Hippocampal formation (tissue), 2 donors: ENCODE results near the gene LHX1.

ENCODE experiments used
- DNase-seq, 2 donors: peaks; one replicate each; lab custom pipeline; 2025; lab: John Stamatoyannopoulos, UW

Gene LHX1

DNA sequence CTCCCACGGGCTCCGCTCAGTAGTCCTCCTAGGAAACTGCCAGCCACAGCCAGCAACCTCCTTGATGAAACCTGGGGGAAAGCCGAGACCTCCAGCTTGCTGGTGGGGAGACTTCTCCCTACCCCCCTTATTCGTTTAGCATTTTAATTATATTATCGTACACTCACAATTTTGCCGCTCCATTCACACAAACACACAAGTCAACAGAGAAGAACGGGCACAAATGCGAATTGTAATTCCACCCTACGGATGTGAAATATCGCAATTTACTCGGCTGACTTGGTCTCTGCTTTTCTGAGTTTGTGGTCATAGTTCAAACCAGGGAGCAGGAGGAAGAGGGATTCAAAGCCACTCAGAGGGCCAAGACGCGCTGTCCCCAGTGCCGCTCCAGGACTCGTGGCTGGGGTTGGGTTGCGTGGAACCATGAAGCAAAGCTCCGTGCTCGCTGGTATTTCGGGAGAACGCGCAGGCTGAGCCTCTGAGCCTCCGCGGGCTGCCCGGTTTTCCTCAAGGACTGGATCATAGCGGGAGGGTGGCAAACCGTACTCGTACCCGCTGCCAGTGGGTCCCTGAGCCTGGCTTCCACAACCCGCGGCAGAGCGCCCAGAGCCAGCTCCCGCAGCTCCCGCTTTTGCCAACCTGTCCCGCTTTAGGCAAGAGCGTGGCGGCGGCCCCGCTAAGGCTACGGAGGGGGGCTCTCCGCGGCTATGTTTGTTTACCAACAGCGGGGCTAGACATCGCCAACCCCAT is 2.0 kb downstream of the LHX1 start:
- no peak for DNase-seq

DNA sequence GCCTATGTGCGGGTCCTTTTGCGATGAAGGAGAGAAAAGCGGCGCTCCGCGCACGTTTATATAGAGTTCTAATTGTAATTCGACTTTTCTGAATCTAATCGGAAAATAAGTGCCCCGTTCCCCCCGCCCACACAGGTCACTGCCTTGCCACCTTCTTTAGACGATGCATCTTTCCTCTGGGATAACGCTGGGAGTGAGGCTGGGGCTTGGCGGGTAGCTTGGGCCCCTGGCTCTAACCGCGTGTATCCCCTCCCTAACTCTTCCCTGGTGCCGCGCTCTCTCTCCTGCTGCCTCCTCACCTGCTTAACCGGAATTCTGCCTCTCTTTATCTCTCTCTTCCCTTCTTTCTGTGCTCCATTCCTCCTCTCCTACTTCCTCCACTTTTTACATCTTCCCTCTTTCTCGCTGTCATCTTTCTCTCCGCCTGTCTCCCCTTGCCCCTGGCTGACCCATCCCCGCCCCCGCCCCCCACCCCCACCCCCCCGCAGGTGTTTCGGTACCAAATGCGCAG is 2.6 kb downstream of the LHX1 start:
- DNase-seq, result no peak

DNA sequence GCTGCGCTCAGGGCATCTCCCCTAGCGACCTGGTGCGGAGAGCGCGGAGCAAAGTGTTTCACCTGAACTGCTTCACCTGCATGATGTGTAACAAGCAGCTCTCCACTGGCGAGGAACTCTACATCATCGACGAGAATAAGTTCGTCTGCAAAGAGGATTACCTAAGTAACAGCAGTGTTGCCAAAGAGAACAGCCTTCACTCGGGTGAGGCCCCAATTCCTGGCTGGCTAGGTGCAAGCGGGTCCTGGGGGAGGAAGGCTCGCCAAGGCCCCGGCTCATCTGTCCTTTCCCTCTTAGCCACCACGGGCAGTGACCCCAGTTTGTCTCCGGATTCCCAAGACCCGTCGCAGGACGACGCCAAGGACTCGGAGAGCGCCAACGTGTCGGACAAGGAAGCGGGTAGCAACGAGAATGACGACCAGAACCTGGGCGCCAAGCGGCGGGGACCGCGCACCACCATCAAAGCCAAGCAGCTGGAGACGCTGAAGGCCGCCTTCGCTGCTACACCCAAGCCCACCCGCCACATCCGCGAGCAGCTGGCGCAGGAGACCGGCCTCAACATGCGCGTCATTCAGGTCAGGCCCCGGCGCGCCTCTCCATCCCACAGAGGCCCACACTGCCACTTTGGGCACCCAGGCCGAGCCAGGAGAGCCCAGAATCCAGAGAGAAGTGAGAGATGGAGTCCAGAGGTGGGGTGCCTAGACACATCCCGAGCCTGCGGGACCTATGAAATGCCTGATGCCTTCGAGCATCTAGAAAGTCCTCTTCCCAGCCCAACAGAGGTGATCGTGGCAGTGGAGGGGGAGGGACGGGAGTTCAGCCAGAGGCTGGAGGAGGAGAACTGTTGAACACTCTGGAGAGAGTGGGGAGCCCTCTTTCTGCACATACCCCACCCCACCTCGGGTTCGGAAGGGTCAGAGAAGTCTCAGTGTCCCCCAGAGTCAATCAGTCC is 3.3 kb downstream of the LHX1 start:
- DNase-seq, result no peak

DNA sequence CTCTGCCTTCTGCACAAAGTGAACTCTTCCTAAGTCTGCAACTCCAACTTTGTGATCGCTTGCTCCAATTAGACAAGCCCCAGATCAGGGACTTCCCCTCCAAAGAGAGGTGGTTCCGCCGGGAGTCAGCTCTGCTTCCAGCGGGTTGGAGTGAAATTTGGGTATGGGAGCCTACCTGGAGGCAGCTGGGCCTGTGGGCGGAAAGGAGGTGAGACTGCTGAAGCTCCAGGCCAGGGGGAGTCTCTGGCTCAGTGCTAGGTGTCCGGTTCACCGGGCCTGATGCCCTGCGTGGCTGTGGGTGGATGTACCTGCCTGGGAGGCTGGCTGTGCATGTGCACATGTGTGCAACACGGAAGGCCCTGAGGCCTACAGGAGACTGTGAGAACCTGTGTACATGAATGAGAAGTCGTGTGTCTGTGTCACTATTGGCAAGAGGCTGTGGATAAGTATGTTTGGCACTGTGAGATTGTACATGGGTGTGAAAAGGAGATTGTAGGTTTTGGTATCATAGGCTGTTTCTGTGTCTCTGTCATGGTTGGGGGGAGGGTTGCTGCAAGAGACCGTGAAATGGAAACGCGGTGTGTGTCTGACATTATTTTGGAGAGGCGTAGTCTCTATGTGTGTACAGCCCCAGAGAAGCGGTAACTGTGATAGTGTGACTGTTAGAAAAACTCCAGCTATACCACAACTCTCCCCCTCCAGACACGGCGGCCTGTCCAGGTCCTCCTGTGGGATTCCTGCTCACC is 4.2 kb downstream of the LHX1 start:
- no peak for DNase-seq

DNA sequence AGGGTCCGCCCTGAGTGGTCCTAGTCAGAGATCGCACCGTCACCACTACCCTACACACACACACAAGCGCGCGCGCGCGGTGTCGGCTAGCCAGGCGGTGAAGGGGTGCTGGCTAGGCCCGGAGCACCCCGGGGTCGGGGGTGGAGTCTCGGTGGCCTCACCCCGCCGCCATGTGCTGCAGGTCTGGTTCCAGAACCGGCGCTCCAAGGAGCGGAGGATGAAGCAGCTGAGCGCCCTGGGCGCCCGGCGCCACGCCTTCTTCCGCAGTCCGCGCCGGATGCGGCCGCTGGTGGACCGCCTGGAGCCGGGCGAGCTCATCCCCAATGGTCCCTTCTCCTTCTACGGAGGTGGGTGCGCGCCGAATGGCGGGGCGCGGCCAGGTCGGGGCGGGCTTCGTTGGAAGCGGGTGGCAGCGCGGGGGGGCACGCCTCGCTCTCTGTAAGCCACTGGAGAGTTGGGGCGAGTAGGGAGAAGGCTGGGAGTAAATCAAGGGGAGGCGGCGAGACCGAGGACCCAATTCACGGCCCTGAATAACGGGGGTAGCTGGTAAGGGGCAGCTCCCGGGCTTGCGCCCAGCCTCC is 4.8 kb downstream of the LHX1 start:
- DNase-seq, result no peak

DNA sequence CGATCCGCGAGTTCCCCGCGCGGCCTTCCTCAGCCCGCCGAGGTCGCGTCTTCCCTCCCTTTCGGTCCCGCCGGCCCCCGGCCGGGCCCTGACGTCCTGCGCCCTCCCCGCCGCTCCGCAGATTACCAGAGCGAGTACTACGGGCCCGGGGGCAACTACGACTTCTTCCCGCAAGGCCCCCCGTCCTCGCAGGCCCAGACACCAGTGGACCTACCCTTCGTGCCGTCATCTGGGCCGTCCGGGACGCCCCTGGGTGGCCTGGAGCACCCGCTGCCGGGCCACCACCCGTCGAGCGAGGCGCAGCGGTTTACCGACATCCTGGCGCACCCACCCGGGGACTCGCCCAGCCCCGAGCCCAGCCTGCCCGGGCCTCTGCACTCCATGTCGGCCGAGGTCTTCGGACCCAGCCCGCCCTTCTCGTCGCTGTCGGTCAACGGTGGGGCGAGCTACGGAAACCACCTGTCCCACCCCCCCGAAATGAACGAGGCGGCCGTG is 5.4 kb downstream of the LHX1 start:
- DNase-seq, result no peak

DNA sequence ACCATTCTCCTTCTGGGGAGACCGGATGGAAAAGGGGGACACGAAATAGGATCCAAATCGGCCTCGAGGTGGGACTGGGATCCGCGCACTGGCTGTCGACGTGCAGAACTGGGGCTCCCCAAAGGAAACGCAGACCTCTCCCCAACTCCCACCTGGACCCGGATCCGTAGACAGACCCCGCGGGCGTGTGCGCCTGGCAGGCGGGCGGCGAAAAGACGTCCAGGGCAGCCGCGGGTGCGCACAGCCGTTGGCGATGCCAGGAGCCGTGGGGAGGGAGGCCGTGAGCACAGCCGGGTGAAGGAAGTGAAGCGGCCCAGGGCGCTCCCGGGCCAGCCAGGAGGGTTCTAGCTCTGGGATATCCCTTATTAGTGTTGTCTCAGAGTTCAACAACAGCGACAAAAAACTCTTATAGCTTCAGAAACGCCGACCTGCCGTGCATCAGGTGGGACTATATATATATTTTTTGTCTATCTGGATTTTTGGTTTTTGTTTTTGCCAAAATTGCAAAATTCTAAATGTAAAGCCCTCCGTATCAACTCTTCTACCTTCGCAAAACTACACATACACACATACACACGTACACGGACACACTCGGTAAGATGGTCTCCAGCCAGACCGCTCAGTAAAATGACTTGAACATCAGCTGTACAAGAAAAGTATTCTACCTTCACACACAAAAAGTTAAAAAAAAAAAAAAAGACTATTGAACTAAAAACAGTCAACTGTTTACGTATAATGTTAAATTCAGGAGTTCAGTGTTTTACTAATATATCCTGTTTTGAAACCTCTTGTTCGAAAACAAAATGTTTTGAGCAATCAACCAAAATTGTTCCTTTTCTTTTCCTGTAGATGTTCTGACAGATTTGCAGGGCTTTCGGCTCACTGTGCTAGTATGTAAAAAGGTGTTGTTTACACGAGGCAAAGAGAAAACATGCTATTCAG is 6.2 kb downstream of the LHX1 start:
- no peak for DNase-seq

DNA sequence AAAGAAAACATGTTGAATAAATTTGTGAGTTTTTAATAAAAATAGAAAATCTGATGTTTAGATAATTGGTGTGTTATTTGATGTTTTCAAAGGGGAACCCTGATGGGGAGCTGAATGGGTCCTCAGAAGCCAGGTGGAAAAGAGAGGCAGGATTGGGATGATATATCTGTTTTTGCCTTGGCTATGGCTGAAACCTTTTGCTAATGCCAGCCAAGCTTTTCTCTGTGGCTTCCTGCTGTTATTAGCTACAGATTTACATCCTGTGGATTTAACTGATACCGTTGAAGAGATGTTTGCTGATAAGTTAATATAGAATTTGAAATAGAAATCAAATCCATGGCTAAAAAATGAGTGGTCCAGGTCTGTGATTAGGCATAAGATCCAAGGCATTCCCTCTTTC is 7.3 kb downstream of the LHX1 start:
- DNase-seq, result no peak

DNA sequence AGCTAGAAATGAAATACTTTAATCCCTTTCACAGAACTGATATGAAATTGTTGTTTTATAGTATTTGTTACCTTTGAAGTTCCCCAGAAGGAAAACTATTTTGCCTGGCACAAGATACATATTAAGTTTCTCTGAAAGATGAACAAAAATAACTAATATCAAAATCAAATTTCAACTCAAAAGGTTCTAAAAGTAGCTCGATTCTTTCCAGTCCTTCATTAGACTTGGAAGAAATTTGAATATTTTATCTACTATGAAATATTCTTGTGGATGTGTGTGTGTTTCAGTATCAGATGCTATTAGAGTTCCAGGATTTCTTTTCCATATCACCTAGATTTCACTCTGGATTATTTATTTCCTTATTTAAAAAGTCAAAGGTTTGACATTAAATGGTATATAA is 7.9 kb downstream of the LHX1 start:
- DNase-seq, result no peak

DNA sequence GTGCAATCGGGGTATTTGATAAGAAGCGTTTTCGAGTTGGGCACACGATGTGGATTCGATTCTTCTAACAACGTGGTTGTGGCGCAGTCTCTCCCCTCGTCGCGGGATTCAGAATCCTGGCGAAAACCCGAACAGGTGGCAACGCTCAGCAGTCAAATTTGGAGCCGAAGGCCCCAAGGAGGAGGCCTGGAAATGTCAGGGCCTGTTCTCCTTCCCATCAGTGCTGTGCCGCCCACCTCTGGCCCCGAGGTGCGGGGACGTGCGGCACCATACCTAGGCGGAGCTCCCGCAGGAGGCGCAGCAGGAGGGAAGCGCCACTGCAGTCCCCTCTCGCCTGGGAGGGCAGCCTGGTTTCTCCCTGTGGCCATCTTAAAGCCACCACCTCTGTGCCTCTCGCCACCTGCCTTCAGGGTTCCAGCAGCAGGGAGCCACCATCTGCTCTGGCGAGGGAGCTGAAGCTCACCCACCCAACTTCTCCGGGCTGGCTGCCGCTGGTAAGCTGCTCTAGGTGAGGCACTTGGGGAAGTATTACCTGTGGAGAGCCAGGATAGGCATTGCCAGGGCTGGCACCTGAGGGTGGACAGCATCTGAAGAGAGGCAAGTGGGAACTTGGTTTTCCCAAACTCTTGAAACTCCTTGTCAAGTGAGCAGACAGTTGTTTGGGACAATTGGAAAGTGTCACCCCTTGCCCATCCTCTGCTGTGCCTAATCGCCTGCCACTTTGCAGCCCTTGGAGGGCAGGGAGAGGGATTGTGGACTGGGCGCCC is 8.9 kb downstream of the LHX1 start:
- no peak for DNase-seq

DNA sequence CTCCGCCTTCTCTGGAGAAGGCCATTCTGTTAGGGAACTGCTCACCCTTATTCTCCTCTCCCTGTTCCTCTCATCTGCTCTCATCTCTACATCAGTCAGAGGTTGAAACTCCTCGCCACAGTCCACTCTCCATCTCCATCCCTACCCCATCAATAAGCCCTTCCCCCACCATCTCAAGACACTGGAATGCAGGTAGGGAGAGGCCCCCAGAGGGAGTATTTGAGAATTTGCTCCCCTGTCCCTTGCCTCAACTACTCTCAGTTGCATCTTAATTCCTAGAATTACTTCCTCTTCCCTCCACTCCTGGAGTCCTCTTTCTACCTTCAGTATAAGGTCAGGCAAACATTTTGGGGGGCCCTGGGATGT is 9.4 kb downstream of the LHX1 start:
- no peak for DNase-seq

DNA sequence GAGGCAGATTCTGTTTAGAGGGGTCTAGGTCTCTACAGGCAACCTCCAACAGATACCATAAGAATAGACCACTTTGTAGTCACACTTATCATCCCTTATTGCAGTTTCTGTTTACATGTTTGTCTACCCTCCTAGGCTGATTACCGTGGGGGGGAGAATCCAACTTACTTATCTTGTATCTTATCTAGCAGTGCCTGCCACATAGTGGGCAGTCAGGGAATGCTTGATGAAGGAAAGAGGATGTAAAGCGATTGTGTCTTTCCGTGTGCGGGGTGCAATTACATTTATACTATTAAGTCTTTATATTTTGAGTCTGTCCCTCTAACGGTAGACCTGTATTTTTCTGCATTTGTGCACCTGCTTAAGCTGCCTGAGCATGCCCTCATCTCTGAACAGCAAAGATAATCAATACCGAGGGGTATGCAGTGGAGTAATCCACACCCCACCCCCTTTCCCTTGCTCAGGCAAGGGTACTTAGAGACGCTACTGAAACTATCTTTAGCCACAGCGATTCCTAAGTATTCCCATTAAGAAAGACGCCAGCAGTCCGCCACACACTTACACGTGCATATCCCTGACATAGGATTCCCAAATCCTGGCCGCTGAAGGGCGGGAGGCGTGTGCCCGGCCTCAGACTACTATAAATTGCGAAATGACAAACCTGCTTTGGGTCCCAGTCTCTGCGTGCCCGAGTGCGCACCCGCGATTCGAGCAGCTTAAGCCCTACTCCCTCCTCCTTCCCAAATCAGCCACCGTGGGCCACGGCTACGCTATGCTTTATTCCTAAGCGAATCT is 10.8 kb downstream of the LHX1 start:
- DNase-seq, result no peak

DNA sequence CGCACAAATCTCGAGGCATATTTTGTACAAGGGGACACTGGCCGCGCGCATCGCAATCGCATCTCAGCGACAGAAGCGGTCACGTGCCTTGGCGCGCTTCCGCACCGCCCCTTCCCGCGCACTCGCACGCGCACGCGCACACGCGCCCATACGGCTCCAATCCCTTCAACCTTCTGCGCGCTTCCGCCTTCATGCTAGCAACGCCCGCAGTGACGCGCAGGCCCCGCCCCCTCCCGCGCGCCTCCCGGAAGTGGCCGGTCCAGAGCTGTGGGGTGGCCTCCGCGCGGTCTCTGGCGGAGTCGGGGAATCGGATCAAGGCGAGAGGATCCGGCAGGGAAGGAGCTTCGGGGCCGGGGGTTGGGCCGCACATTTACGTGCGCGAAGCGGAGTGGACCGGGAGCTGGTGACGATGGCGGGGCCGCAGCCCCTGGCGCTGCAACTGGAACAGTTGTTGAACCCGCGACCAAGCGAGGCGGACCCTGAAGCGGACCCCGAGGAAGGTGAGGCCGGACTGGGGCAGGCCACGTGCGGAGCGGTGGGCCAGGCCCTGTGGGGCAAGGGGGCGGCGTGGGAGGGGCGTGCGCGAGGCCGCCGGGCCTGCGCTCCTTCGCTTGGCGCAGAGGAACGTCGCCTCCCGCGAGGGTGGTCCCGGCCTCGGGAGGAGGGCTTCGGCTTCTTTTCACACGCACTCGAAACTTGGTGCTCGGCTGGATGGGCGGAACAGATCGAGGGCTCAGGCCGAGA is 11.6 kb downstream of the LHX1 start, which contains the start of gene AATF:
AATF (plus strand) TSS at position 238 of the 744 bp plus-strand sequence; CDS start at position 410, 172 bp downstream.
- DNase-seq, result peak; percentile 92

DNA sequence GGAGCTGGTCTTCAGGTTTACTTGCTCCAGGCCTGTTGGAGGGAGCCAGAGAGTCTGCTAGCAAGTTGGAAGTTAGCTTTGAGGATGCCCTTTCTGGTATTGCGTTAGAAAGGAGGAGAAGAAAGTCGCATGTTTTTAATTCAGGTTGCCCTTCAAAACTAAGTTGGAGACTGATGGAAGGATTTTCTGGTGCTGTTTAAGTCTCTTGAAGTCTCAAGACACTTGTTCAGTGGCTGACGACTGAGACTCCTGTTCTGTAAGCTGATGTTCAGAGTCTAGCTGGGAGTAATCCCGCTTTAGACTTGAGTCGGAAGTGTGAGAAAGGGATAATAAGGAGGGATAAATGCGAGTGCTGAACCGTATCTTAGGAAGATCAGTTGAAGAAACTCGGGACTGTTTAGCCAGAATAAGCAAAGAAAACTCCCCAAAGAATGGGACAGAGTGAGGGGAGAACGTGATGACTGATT is 12.2 kb downstream of the LHX1 start:
- peak in 1 of 2 donors; percentile 14 for DNase-seq

DNA sequence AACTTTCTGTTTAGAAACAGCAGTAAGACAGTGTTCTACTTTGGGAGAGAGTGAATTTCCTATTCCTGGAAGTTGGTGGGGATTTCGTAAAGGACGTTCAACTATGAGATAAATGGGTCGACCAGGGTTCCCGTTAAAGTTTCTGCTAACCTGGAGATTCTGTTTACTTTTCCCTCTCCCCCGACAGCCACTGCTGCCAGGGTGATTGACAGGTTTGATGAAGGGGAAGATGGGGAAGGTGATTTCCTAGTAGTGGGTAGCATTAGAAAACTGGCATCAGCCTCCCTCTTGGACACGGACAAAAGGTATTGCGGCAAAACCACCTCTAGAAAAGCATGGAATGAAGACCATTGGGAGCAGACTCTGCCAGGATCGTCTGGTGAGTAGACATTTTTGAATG is 12.8 kb downstream of the LHX1 start:
- DNase-seq, result no peak

DNA sequence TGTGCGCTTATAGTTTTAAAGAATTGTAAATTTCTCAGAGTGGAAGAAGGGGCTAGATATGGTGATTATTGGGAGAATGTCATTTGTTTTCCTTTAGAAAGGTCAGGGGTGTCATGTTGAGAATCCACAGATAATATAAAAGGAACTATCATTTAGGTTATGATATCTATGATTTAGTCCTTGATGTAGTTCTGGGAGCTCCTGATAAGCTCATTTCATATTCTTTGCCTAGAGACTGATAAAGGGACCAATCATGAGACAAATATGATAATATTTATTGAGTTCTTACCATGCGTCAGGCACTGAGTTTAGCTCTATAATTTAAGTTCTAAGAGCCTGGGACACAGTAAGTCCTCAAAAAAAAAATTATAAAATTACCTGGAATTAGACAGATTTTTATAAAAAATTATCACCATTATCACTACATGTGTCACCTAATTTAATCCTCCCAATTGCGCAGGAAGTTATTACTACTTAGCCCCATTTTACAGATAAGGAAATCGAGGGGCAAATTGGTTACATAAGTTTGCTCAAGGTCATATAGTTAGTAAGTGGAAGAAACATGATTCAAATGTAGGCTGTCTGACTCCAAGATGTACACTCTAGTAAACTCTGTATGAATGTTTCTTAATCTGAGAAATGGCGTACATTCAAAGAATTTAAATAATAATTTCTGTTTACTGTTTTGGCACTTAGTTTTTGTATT is 14.0 kb downstream of the LHX1 start:
- DNase-seq, result no peak

DNA sequence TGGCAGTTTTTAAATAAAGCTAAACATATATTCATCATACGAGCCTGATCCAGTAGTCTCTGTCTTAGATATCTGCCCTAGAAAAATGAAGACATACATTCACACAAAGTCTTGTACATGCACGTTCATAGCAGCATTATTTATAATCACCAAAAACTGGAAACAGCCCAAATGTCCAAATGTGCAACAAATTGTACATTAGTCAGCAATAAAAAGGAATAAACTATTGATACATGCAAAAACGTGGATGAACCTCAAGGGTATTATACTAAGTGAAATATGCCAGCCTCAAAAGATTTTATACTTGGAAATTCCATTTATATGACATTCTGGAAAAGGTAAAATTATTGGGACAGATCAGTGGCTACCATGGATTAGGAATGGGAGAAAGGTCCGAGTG is 34.2 kb downstream of the LHX1 start:
- DNase-seq, result no peak
